Suppressor macrophage (primary cell): ENCODE measurements around the gene CA7.

ENCODE experiments used
- DNase-seq, 4 experiments: peaks; one replicate each; pipeline ENCODE4 v3.0.0-alpha.2; 2020 to 2022
- total RNA-seq, 17 experiments: gene quantifications; one replicate each; lab custom pipeline; 2026; ENCODE audit warnings: mixed read lengths in 6 of 17, inconsistent platforms in 3 of 17; lab: John Stamatoyannopoulos, UW

The CA7 gene
- total RNA-seq: 0 to 1.1 (median 0) reads per million in 17 experiments

DNA sequence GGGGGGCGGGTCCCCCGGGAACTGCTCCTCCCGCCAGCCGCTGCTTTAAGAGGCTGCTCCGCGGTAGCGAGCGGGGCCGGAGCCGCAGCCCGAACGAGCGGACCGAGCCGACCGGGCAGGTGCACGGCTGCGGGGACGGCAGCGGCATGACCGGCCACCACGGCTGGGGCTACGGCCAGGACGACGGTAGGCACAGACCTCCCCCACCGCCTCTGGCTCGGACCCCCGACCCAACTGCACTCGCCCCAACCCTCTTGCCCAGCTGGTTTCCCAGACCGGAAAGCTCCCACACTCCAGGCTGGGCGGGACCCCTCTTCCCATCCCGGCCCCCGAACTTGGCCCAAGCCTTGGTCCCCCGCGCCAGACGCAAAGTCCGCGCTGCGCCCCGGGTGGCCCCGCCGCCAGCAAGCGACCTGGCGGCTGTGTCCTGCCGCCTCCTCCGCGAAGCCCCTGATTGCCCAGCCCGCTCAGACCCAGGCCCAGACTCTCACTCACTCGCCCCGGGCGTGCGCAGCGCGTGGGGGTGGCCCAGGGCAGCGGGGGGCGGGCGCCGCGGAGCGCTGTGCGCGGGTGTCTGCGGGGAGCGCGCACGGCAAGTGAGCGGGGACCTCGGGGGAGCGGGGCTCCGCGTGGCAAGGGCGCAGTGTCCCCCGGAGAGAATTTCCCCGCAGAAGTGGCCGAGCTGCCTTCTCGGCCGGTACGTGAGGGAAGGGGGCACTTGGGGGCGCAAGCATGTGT, at the start of gene CA7:
Gene CA7, plus strand, starts transcription at position 73 of the 738 bp plus-strand sequence. Its CDS starts 74 bp downstream, at position 147.
- peak in 2 of 4 experiments; percentile 9 to 34 for DNase-seq

GRCh38 chr16:66798161-66798560, 46.1 kb upstream of the CA7 start:
- DNase-seq: no peak

DNA sequence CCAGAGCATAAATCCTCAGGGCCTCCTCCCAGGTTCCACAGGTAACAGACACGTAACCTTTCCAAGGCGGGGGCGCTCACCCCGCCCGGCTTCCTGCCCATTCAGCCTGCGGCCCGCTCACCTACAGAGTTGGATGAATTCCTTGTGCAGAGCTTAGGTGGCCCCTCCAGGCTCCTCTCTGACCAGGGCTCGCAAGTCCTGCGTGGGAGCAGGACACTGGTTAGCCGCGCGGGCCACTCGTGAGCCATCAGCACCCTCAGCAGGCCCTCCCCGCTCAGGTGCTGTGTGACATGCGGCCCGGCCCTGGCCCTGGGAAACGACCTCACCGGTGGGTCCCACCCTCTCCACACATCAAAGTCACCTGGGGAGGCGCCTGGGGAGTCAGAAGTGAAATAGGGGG, 43.4 kb upstream of the CA7 start:
- no peak for DNase-seq

DNA sequence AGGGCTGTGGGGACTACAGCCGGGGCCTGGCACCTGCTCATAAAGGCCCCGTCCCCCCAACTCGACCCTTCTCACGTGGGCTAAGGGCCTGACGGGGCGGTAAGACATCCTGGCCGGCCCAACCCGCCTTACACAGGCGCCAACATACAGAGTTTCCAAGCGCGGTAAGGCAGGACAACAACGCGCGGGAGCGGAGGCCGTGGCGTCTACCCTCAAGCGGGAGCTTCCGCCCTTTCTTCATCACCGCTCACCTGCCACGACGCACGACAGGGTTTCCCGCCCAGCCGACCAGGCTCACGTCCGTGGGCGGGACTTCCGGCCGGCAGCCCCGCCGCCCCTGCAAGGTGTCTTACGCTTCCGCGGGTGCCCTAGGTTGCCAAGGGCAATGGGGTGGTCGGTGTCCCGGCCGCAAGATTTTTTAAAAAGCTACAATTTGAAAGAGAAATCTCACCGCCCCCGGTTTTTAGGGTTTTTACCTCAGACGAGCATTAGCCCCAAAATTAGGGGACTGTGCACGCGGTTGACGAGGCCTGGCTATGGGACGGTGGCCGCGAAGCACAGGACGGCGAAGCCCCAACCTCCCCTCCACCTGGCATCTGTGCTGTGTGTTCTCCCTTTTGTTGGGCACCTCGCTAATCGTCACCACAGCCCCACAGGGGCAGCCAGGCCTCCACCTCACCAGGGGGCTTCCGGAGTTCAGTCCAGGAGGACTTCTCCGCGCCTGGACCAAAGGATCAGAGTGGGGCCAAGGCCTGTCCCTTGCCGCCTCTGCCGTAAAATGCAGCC, 42.7 kb upstream of the CA7 start, which contains the start of gene TERB1:
Gene TERB1, minus strand, starts transcription at position 265 of the 786 bp plus-strand sequence. CDS start 4,786 bp downstream, outside the sequence.
- no peak for DNase-seq

DNA sequence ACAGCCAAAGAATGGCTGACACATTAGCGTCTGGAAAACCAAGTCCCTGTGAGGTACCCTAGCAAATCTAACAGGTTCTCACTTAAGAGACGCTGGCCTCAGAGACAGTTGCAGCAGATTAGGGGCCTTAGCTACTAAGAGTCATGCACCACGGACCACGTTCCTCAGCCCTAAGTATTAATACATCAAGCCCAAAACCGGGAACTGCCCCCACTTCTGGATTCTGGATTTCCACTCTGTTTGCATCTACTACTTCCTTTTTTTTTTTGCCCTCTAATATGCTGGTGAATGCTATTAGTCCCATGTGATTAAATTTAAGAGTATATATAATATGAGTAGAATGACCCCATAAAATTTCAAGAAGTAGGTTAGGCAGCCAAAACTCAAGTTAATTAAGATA, 42.1 kb upstream of the CA7 start:
- peak; percentile 40 to 69 (median 62) for DNase-seq

GRCh38 chr16:66809765-66810164, 34.4 kb upstream of the CA7 start:
- DNase-seq: no peak

GRCh38 chr16:66810391-66810790, 33.8 kb upstream of the CA7 start:
- DNase-seq: no peak

DNA sequence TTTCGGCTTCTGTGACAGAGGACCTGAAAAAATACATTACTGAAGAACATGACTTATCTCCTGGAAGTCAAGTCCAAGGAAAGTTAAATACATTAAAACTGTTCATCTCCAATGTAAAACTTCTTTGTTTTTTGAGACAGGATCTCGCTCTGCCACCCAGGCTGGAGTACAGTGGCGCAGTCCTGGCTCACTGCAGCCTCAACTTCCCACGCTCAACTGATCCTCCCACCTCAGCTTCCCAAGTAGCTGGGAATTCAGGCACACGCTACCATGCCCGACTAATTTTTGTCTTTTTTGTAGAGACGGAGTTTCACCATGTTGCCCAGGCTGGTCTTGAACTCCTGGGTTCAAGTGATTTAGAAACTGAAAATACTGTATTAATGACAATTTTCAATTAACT, 33.2 kb upstream of the CA7 start:
- no peak for DNase-seq

GRCh38 chr16:66814734-66815133, 29.5 kb upstream of the CA7 start:
- no peak for DNase-seq

DNA sequence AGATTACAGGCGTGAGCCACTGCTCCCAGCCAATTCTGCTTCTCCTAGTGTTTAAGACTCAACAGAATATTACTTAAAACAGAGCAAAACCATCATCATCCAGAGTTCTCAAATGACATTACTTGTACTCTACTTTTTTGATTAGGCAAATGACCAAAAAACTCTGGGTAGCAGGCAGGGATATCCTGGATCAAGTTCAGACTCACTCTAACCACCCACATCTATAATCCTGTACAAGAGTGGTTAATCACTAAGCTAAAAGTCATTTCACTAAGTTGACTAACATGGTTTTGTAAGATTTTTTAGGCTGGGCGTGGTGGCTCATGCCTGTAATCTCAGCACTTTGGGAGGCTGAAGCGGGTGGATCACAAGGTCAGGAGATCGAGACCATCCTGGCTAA, 20.2 kb upstream of the CA7 start:
- no peak for DNase-seq

DNA sequence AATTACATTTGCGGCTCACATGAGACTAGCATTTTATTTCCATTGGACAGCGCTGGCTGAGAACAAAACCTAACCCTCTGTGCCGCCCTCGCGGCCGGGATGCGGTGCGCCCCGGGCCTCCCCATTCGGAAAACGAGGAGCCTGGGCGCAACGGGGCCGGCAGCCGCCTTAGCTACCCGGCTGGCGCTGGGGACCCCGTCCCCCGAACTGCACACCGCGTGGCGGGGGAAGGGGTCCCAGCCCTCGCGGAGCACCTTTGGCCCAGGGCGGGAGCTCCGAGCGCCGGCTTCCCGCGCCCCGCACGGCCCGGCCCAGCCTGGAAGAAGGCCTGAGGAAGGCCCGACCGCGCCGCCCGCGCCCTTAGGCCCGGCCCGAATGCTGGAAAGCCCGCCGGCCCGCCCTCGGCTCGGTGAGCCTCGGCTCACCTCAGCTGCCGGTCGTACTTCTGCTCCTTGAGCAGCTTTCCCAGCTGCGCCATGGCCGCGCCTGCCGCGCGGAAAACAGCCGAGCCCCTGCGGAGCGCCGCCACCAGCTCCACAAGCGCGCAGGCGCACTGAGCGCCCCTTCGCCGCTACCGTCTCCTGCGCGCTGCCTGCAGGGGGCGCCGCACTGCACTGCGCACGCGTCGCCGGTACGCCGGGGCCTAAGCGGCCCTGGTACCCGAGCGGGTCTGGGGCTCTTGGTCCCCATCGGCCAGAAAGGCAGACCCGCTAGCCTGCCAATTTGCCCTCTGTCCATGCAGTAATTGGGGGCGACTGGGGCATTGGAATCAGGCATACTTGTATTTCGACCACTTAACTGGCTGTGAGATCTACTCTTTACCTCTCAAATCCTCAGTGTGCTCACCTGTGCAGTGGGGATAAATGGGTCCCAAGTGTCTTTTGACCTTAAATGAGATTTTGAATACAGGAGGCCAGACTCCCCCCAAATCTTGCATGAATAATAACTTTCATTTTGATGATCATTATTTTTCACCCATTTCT, 13.5 kb upstream of the CA7 start, which contains the start of gene NAE1:
Gene NAE1, minus strand, starts transcription at position 555 of the 983 bp plus-strand sequence. Its CDS starts 77 bp downstream, at position 478.
- peak; percentile 93 to 98 (median 97) for DNase-seq

DNA sequence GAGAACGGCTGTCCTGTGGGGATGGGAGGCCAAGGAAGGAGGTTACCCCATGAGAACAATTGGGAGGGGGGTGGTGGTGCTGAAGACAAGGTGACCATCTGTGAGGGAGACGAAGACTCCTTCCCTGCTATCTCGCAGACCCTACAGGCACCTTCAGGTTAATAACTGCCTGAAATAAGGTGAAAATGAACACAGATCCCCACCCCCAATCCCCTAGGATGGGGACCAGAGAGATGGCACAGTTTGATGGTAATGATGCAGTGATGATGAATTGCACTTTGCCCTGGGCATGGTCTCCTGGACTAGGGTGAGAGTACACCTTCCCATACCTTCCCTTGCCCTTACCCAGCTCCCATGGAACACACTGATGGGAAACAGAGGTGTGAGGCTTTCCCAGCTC, 12.0 kb upstream of the CA7 start:
- DNase-seq: no peak

- no peak for DNase-seq
Measured at GRCh38 chr16:66832661-66833305, 11.4 kb upstream of the CA7 start.

DNA sequence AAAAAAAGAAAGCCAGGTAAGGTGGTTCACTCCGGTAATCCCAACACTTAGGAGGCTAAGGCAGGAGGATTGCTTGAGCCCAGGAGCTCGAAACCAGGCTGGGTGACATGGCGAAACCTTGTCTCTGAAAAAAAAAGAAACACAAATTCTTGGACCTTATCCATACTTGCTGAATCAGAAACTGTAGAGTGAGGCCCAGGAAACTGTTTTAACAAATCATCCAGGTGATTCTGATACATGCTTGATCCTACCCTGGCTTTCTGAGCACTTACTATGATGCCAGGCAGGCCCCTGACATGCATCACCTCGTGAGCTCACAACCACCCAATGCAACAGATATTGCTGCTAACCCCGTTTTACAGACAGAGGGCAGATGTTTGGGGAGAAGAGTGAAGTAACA, 9.5 kb upstream of the CA7 start:
- no peak for DNase-seq

DNA sequence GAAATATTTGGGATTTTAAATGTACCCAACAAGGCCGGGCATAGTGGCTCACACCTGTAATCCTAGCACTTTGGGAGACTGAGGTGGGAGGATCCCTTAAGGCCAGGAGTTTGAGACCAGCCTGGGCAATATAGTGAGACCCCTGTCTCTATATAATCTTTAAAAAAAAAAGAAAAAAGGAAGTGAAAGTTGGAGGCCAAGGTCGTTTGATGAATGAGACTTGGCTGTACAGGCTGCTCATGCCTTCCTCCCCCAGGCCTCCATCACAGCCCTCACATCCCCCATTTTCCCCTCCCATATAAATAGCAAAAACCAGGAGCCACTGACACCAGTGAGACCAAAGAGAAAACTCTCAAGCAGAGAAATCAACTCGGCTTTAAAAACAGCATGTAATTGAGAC, 3.3 kb upstream of the CA7 start:
- DNase-seq: no peak

- DNase-seq: no peak
Measured at GRCh38 chr16:66841366-66841765, 2.8 kb upstream of the CA7 start.

DNA sequence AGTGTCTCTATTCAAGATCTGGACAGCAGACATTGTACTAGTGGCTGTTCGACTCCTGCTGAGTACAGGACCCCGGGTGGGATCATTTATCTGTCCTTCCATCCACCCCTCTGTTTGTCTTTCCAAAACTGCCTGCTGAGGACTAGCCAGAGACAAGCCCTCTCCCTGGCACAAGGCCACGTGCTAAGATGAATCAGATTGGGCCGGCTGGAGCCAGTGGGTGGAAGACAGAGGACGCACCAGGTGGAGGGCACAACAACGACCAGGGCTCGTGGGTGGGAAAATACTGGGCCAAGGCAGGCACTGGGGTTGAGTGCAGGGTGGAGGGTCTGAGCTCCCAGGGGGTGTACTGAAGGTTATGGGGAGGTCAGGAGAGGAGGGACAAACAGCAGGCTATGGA, 1.4 kb upstream of the CA7 start:
- DNase-seq: no peak

DNA sequence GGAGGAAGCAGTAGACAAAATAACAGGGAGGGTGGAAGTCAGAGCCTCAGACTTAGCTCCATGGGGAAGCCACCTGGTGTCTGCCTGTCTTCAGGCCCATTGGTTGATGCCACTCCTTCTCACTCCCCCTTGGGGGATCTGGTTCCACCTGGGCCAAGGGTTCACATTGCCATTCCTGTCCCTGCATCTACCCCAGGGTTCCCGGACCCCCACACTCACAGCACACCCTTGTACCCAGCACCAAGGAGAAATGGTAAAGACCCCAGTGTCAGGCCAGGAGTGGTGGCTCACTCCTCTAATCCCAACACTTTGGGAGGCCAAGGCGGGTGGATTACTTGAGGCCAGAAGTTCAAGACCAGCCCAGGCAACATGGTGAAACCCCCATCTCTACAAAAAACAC, 1.0 kb upstream of the CA7 start:
- no peak for DNase-seq

DNA sequence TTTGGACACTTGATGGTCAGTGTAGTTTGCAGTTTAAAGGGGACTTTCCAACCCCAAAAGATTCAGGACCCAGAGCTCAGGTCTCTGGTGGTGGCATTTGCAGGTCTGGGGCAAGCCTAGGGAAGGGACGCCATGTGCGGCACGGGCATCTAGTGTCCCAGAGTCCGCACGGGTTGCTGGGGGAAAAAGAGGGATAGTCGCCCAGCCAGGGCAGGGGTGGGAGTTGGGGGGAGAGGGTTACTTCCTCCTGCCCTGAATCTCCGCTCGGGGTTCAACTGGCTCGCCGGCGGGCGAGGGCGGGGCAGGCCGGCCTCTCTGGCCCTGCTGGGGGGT, 239 bp upstream of the CA7 start:
- DNase-seq: no peak

DNA sequence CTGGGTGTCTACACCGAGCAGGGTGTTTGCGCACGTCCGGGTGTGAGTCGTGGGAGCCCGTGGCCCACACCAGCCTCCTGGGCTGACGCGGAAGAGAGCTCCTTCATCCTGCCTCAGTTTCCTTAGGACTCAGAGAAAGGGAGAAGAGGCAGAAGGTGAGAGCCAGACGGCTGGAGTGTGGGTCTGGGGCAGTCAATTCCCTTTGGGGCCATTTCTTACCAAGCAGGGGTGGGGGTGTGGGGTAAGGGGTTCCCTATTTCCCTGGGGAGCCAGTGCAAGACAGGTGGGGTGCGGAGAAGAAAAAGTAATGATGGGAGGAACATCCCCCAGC, 831 bp downstream of the CA7 start:
- DNase-seq: no peak

GRCh38 chr16:66845791-66846221, 1.6 kb downstream of the CA7 start:
- DNase-seq: no peak

DNA sequence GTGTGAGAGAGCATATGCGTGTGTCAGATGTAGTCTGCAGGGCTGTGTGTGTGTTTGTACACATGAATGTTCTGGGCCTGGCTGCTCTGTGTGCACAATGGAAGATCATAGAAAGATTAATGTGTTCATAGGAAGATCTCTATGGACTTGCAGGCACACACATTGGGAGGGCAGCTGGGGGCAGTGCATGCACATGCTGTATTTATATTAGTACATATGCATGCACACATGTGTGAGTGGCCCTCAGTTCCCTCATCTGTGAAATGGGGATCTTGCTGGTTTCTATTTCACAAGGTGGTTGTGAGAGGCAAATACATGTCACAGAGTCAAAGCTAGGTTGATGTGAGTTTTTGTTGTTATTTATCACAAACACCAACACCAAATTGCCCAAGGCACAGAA, 2.1 kb downstream of the CA7 start:
- DNase-seq: no peak
